BLaER1 treated with 17β-estradiol and CSF1 and Interleukin-3, amounts not matched to agents 10 nM and 100 nM (cell line): ENCODE data around the gene MT1B.
A peak's percentile ranks its signal among the peaks of the same experiment; 100 is the strongest.
"Not testable (repeated sequence)": the region's sequence is repeated elsewhere in the genome, so short reads cannot be mapped to it uniquely, and the experiment has no call there.

Source experiments
- H3K27ac ChIP-seq, 11 experiments: shearing (Covaris generic); formaldehyde crosslinking; 2 replicates each; pipeline ENCODE4 v1.8.1; 2022
- H3K27me3 ChIP-seq, 11 experiments: shearing (Covaris generic); formaldehyde crosslinking; 2 replicates each; pipeline ENCODE4 v1.8.1; 2022
- H3K36me3 ChIP-seq, 11 experiments: shearing (Covaris generic); formaldehyde crosslinking; 2 replicates each; pipeline ENCODE4 v1.8.1; 2022
- H3K4me1 ChIP-seq, 10 experiments: shearing (Covaris generic); formaldehyde crosslinking; 2 replicates each; pipeline ENCODE4 v1.8.1; 2022
- H3K4me2 ChIP-seq, 11 experiments: shearing (Covaris generic); formaldehyde crosslinking; 2 replicates each; pipeline ENCODE4 v1.8.1; 2022
- H3K4me3 ChIP-seq, 10 experiments: shearing (Covaris generic); formaldehyde crosslinking; 2 replicates each; pipeline ENCODE4 v1.8.1; 2022
- H3K9ac ChIP-seq, 11 experiments: shearing (Covaris generic); formaldehyde crosslinking; 2 replicates each; pipeline ENCODE4 v1.8.1; 2022
- H3K9me3 ChIP-seq, 11 experiments: shearing (Covaris generic); formaldehyde crosslinking; replicated peaks in 1 of 11; 2 replicates each; pipeline ENCODE4 v1.8.1; 2022
- H4K20me1 ChIP-seq, 11 experiments: shearing (Covaris generic); formaldehyde crosslinking; 2 replicates each; pipeline ENCODE4 v1.8.1; 2022
- Cebpa-rat ChIP-seq, 11 experiments: shearing (Covaris generic); IDR thresholded peaks; 2 replicates each; pipeline ENCODE4 v1.8.1; 2022

MT1B gene

DNA sequence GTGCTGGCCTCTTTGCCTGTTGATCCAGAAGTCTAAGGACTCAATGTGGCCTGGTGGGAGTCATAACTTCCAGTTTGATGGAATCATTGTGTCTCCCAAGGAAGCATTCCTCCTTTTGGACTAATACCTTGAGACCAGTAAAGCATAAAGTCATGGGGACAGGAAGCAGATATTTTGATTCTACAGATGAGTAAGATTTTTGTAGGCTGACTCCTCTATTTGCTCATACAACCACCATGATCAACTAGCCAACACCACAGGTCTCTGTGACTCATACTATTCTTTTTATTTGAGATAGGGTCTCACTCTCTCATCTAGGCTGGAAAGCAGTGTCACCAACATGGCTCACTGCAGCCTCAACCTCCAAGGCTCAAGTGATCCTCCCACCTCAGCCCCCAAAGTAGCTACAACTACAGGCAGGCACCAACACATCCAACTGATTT, 37.1 kb upstream of the MT1B start:
- Histone ChIP-seq H3K27me3 (peaks cover 36 to 51% (median 47%) of the 10 kb centered on the region in 11 experiments), H3K9me3 (peaks cover 0 to 6% (median 0%) of the 10 kb centered on the region in 11 experiments; a peak in 1 of 22 replicates), H3K4me1 (peaks cover 19 to 26% (median 21%) of the 10 kb centered on the region in 10 experiments), H3K36me3 (no peaks in the 10 kb centered on the region), H4K20me1 (peaks cover 0 to 9% (median 0%) of the 10 kb centered on the region in 11 experiments; a peak in 3 of 22 replicates), H3K27ac (no peak overlapping the region), H3K4me2 (no peak overlapping the region), H3K4me3 (no peak overlapping the region), H3K9ac (no peak overlapping the region)
- TF ChIP-seq Cebpa-rat (IDR thresholded peaks at IDR 0.05) = no peak

DNA sequence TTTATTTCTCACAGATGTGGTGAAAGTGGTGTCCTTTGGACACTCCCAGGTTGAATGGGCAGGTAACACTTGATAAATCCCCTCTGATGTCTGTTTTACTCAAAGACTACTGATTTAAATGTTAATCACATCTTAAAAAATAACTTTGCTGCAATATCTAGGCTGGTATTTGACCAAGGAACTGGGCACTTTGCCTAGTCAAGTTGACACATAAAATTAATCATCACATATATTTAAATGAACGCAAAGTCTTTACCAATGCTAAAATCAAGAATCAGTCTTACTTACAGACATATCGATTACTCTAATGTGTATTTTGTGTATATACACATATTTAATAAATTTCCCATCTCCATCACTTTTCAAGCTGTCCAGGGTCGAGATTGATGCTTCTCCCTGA, 36.3 kb upstream of the MT1B start:
- Histone ChIP-seq H3K36me3 (no peaks in the 10 kb centered on the region), H3K4me3 (no peak overlapping the region), H3K27ac (no peak overlapping the region), H3K4me2 (no peak overlapping the region), H3K4me1 (peaks cover 13 to 19% (median 14%) of the 10 kb centered on the region in 10 experiments), H3K9me3 (peaks cover 0 to 6% (median 0%) of the 10 kb centered on the region in 11 experiments; a peak in 1 of 22 replicates), H4K20me1 (peaks cover 0 to 9% (median 0%) of the 10 kb centered on the region in 11 experiments; a peak in 3 of 22 replicates), H3K9ac (no peak overlapping the region), H3K27me3 (peaks cover 44 to 59% (median 55%) of the 10 kb centered on the region in 11 experiments)
- TF ChIP-seq Cebpa-rat (IDR thresholded peaks at IDR 0.05) = no peak

DNA sequence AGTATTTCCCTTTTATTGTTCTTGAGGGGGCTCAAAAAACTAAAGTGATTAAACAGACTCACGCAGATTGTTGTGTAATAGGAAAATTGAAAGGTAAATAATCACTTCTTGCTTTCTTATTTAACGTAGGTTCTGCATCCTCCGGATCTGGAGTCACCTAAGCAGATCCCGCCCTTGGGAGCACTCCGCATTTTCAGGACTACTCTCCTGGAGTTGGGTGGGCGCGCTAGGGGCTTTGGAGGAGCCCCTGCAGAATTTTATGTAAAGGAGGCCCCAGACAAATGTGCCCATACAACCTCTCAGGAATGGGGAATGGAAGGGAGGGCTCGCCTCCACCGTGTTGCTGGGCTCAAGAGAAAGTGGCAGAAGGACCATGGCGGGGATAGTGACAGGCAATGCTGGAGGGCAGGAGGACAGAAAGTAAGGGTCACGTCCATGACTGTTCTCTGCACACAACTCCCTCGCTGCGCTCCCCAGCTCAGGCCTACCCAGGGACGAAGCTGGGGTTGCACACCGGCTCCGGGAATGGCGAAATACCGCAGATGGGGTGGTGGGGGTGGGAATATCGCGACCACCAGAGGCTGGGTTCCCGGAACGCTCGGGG, 35.0 kb upstream of the MT1B start:
- H3K4me3 ChIP-seq = no peak overlapping the region
- H3K4me1 ChIP-seq = peaks cover 0 to 5% (median under 1%) of the 10 kb centered on the region in 10 experiments; a peak in 10 of 20 replicates
- no peak overlapping the region for H3K27ac ChIP-seq
- peaks cover 47 to 73% (median 65%) of the 10 kb centered on the region in 11 experiments for H3K27me3 ChIP-seq
- TF ChIP-seq Cebpa-rat (IDR thresholded peaks at IDR 0.05) = no peak
- peaks cover 0 to 9% (median 0%) of the 10 kb centered on the region in 11 experiments; a peak in 3 of 22 replicates for H4K20me1 ChIP-seq
- peaks cover 0 to 6% (median 0%) of the 10 kb centered on the region in 11 experiments; a peak in 1 of 22 replicates for H3K9me3 ChIP-seq
- H3K4me2 ChIP-seq = peak overlapping the region in 3 of 11 experiments; percentile 9 to 55 (median 22); a peak in 4 of 22 replicates
- H3K9ac ChIP-seq = no peak overlapping the region
- H3K36me3 ChIP-seq = no peaks in the 10 kb centered on the region

DNA sequence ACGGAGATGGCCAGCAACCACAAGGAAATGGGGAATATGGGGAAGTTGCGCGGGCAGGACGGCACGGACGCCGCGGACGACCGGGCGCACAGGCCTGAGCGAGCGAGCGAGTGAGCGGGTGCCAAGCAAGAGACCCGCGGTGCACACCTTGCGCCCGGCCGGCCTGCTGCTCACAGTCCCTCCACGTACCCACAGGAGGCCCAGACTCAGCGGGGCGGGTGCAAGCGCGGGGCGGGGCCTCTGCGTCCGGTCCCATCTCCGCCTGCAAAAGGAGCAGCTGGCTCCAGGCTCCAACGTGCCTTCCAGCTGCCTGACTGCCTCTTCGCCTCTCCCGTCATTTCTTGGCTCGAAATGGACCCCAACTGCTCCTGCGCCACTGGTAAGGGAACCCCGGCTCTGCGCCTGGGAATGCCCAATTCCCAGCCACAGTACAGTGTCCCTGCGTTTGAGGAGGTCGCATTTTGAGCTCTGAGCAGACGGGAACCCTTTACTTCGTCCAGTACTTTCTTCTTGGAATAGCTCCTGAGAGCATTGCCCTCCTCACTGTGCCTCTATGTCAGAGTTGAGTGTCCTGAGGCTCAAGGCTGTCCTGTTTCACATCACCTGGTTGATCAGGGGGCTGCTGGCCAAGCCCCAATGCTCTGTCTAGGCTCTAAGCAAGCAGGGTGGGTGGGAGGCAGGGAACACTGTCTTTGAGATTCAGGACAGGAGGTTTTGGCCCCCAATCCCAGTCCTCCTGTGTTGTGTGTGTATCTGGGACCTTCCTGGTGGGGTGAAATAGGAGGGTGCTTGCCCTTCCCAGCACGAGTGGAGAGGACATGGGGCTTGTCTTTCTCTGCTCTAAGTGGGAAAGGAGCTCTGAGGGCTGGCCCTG, 34.2 kb upstream of the MT1B start:
- H3K4me1 ChIP-seq = 0 out of 20 replicates have a peak, but pooled peaks cover 0 to 5% (median 0%) of the 10 kb centered on the region in 10 experiments
- H4K20me1 ChIP-seq = peaks cover 0 to 9% (median 0%) of the 10 kb centered on the region in 11 experiments; a peak in 3 of 22 replicates
- H3K27ac ChIP-seq = no peak overlapping the region
- H3K9ac ChIP-seq = no peak overlapping the region
- H3K4me3 ChIP-seq = no peak overlapping the region
- H3K4me2 ChIP-seq = peak overlapping the region in 4 of 11 experiments; percentile 9 to 55 (median 17); a peak in 4 of 22 replicates
- H3K36me3 ChIP-seq = no peaks in the 10 kb centered on the region
- peaks cover 0 to 6% (median 0%) of the 10 kb centered on the region in 11 experiments; a peak in 1 of 22 replicates for H3K9me3 ChIP-seq
- H3K27me3 ChIP-seq = peaks cover 51 to 78% (median 73%) of the 10 kb centered on the region in 11 experiments
- no peak for TF ChIP-seq Cebpa-rat (IDR thresholded peaks at IDR 0.05)

DNA sequence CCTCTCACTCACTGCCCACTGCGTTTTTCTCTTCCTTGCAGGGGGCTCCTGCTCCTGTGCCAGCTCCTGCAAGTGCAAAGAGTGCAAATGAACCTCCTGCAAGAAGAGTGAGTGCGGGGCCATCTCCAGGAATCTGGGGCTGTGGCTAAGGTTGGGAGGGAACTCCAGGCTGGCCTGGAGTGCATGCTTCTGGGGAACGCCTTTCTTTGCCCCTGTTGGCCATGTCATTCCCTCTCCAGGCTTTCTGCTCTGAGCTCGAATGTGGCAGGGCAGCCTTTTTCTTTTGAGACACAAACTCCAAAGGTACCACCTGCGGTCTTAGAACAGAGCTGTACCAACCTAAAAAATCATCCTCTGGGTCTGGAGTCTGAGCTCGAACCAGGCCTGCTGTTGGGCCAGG, 33.5 kb upstream of the MT1B start:
- Histone ChIP-seq H3K27ac (no peak overlapping the region), H3K9me3 (peaks cover 0 to 6% (median 0%) of the 10 kb centered on the region in 11 experiments; a peak in 1 of 22 replicates), H4K20me1 (peaks cover 0 to 9% (median 0%) of the 10 kb centered on the region in 11 experiments; a peak in 3 of 22 replicates), H3K4me3 (no peak overlapping the region), H3K4me2 (no peak overlapping the region), H3K9ac (no peak overlapping the region), H3K36me3 (no peaks in the 10 kb centered on the region), H3K27me3 (peaks cover 57 to 85% (median 80%) of the 10 kb centered on the region in 11 experiments), H3K4me1 (0 out of 20 replicates have a peak, but pooled peaks cover 0 to 5% (median 0%) of the 10 kb centered on the region in 10 experiments)
- no peak for TF ChIP-seq Cebpa-rat (IDR thresholded peaks at IDR 0.05)

DNA sequence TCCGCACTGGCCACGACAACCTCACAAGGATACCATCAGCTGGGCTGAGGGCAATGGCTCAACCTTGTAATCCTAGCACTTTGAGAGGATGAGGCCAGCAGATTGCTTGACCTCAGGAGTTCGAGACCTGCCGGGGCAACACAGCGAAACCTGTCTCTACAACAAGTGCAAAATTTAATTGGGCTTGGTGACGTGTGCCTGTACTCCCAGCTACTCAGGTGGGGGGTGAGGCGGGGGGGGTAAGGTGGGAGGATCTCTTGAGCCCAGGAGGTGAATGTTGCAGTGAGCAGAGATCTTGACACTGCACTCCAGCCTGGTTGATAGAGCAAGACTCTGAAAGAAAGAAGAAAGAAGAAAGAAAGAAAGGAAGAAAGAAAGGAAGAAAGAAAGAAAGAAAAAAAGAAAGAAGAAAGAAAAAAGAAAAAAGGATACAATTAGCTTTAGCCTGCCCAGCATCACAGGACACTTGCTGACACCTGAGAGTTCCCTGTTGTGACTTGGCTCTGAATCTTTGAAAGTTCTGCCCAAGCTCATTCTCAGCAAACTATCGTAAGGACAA, 31.3 kb upstream of the MT1B start:
- H3K27ac ChIP-seq = no peak overlapping the region
- no peak overlapping the region for H3K4me2 ChIP-seq
- H3K36me3 ChIP-seq = no peaks in the 10 kb centered on the region
- H3K27me3 ChIP-seq = peaks cover 76 to 99% (median 97%) of the 10 kb centered on the region in 11 experiments
- peaks cover 0 to 8% (median 0%) of the 10 kb centered on the region in 11 experiments; a peak in 2 of 22 replicates for H3K9me3 ChIP-seq
- no peak overlapping the region for H3K4me3 ChIP-seq
- TF ChIP-seq Cebpa-rat (IDR thresholded peaks at IDR 0.05) = no peak
- H3K9ac ChIP-seq = no peak overlapping the region
- H4K20me1 ChIP-seq = peaks cover 0 to 13% (median 0%) of the 10 kb centered on the region in 11 experiments; a peak in 5 of 22 replicates
- peaks cover 1 to 7% (median 5%) of the 10 kb centered on the region in 10 experiments; a peak in 16 of 20 replicates for H3K4me1 ChIP-seq

DNA sequence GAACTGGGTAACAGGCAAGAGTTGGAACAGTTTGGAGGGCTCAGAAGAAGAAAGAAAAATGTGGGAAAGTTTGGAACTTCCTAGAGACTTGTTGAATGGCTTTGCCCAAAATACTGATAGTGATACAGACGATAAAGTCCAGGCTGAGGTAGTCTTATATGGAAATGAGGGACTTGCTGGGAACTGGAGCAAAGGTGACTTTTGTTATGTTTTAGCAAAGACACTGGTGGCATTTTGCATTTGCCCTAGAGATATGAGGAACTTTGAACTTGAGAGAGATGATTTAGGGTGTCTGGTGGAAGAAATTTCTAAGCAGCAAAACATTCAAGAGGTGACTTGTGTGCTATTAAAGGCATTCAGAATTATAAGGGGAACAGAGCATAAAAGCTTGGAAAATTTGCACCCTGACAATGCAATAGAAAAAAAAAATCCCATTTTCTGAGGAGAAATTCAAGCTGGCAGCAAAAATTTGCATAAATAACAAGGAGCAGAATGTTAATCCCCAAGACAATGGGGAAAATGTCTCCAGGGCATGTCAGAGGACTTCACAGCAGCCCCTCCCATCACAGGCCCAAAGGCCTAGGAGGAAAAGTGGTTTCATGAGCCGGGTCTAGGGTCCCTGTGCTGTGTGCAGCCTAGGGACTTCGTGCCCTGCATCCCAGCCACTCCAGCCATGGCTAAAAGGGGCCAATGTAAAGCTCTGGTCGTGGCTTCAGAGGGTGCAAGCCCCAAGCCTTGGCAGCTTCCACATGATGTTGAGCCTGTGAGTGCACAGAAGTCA, 29.8 kb upstream of the MT1B start:
- Histone ChIP-seq H3K4me1 (peaks cover 8 to 13% (median 11%) of the 10 kb centered on the region in 10 experiments; a peak in 17 of 20 replicates), H3K27me3 (peaks cover 81 to 99% (median 97%) of the 10 kb centered on the region in 11 experiments), H4K20me1 (peaks cover 0 to 24% (median 0%) of the 10 kb centered on the region in 11 experiments; a peak in 10 of 22 replicates)
- not testable (repeated sequence) for H3K27ac ChIP-seq, H3K4me3 ChIP-seq, H3K9me3 ChIP-seq, H3K36me3 ChIP-seq, H3K4me2 ChIP-seq, H3K9ac ChIP-seq

DNA sequence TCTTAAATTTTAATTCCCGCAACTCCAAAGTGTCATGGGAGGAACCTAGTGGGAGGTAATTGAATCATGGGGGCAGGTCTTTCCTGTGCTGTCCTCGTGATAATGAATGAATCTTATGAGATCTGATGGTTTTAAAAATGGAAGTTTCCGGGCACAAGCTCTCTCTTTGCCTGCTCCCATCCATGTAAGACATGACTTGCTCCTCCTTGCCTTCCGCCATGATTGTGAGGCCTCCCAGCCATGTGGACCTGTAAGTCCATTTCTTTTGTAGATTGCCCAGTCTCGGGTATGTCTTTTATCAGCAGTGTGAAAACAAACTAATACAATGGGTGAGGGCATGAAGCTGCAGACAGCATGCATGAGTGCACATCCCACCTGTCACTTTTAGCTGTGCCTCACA, 28.5 kb upstream of the MT1B start:
- not testable (repeated sequence) for H3K36me3 ChIP-seq, H3K4me3 ChIP-seq, H3K4me2 ChIP-seq, H3K9me3 ChIP-seq, H3K9ac ChIP-seq, H3K27ac ChIP-seq
- peaks cover 8 to 12% (median 11%) of the 10 kb centered on the region in 10 experiments; a peak in 17 of 20 replicates for H3K4me1 ChIP-seq
- H3K27me3 ChIP-seq = peaks cover 81 to 99% (median 97%) of the 10 kb centered on the region in 11 experiments
- peaks cover 0 to 19% (median 0%) of the 10 kb centered on the region in 11 experiments; a peak in 10 of 22 replicates for H4K20me1 ChIP-seq
